Measurements from ENCODE around the gene NOX1.

GRCh38 chrX:100874325-100874724, at the start of gene NOX1:
- TF ChIP-seq POLR2A (IDR thresholded peaks at IDR 0.05; ENCODE audit: extremely low read depth, insufficient read length) (no peak), CTCF (IDR thresholded peaks at IDR 0.05; ENCODE audit: low read depth, low read length) (no peak)

Data from NB4 (cell line).